Suprapubic skin (tissue), 4 donors: ENCODE measurements around the gene INTS14.
A peak's percentile ranks its signal among the peaks of the same experiment; 100 is the strongest.

Experiments
- POLR2A ChIP-seq, 2 donors: fragments of 450-650 bp; IDR thresholded peaks; one replicate each; pipeline ENCODE4 v1.6.1; 2017; ENCODE audit warnings: antibody characterized with exemption in 2 of 2, mild to moderate bottlenecking in 2 of 2, moderate library complexity in 2 of 2
- POLR2AphosphoS5 ChIP-seq, 3 donors: sonication (generic); formaldehyde crosslinking; IDR thresholded peaks; one replicate each; pipeline ENCODE4 v1.6.1; 2017; ENCODE audit warnings: antibody characterized with exemption in 3 of 3

DNA sequence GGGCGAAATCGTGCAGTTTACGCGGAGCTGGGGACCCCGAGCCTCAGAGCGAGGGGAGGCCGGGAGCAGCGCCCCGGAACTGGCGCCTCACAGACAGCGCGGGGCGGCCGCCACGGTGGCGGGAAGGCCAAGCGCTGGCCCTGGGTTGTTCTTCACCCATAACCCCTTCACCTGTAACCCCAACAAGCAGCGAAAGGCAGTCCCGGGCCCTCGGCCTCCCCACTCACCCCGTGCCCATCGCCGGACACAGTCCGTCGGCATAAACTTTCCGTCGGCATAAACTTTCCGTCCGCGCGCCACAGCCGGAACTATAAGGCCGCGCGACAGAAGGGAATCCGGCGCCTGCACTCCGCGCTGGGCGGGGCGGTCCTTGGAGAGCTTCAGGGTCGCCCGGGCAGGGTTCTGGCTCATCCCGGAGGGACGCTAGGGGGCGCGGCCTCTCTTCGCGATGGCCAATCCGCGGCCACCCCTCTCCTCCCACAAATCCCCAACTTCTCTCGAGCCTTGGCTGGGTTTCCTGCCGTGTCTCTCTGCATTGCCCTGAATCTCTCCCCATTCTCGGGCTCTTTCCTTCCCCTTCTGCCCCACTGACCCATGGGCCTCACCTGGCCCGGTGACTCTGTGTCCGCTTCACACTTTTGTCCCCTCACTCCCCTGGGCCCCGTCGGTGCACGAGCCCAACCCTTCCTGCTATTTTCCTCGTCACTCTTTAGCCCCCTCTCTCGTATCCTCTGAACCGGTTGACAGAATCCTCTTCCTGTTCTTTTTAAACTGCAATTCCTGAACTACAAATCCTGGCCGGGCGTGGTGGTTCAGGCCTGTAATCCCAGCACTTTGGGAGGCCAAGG is at the start of gene INTS14:
- TF ChIP-seq POLR2A (IDR thresholded peaks at IDR 0.05) (peak in 1 of 2 donors; percentile 69), POLR2AphosphoS5 (IDR thresholded peaks at IDR 0.05) (peak; percentile 54 to 99 (median 92))
